ENCODE results near the gene CLDN12.
"Not testable (repeated sequence)": the region's sequence is repeated elsewhere in the genome, so short reads cannot be mapped to it uniquely, and the experiment has no call there.

The CLDN12 gene

DNA sequence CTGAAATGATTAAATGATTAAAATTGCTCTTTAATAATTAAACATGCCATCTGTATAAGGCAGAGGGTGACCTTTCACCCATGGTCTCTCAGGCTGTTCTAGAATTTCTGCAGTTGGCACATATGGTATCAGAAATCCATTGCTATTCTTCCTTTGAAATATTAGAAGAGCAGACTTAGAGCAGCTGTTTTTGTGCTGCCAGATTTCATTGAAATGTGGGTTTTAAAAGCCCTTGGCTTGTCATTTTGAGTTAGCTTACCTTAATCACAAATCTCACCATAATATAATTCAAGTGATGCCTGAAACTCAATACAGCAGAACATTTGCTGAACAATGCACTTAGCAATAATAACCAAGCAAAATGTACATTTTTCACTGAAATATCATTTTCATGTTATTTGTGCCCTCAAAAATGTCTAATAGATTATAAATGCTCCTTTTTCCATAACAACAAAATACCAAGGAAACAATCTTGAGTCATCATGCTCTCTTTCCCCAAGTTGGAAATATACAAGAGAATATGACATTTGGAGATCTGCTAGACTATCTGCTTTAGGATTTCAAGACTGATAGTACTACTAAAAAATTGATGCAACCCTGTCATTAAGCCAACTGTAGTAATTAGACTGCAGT is 50.1 kb downstream of the CLDN12 start:
- TF ChIP-seq, protein P1, sequence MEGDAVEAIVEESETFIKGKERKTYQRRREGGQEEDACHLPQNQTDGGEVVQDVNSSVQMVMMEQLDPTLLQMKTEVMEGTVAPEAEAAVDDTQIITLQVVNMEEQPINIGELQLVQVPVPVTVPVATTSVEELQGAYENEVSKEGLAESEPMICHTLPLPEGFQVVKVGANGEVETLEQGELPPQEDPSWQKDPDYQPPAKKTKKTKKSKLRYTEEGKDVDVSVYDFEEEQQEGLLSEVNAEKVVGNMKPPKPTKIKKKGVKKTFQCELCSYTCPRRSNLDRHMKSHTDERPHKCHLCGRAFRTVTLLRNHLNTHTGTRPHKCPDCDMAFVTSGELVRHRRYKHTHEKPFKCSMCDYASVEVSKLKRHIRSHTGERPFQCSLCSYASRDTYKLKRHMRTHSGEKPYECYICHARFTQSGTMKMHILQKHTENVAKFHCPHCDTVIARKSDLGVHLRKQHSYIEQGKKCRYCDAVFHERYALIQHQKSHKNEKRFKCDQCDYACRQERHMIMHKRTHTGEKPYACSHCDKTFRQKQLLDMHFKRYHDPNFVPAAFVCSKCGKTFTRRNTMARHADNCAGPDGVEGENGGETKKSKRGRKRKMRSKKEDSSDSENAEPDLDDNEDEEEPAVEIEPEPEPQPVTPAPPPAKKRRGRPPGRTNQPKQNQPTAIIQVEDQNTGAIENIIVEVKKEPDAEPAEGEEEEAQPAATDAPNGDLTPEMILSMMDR (IDR thresholded peaks at IDR 0.05; ENCODE audit: control insufficient read depth, insufficient read depth, low read depth, low read length, missing control alignments): no peak
- no peak overlapping the region for H3K4me3 ChIP-seq (ENCODE audit: control insufficient read depth, low read depth, low read length)
- DNase-seq (ENCODE audit: low read depth): no peak

DNA sequence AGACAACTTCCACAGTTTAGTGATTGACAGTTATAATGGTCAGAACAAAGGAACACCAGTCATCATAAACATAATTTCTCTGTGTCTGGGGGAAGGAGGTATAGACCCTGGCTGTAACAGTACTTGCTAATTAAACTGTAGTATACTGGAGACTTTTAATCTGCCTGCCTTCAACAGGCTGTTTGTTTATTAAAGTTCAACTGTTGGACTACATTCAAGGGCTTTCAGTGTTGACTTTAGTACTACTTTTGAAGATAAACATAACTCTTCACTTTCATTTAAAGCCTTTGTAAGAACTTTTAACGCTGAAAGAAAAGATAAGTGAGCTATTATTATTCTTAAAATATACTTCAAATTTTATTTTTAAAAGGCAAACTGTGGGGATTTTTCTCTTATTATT is 50.7 kb downstream of the CLDN12 start:
- TF ChIP-seq, protein P1 (IDR thresholded peaks at IDR 0.05; ENCODE audit: control insufficient read depth, insufficient read depth, low read depth, low read length, missing control alignments): no peak

DNA sequence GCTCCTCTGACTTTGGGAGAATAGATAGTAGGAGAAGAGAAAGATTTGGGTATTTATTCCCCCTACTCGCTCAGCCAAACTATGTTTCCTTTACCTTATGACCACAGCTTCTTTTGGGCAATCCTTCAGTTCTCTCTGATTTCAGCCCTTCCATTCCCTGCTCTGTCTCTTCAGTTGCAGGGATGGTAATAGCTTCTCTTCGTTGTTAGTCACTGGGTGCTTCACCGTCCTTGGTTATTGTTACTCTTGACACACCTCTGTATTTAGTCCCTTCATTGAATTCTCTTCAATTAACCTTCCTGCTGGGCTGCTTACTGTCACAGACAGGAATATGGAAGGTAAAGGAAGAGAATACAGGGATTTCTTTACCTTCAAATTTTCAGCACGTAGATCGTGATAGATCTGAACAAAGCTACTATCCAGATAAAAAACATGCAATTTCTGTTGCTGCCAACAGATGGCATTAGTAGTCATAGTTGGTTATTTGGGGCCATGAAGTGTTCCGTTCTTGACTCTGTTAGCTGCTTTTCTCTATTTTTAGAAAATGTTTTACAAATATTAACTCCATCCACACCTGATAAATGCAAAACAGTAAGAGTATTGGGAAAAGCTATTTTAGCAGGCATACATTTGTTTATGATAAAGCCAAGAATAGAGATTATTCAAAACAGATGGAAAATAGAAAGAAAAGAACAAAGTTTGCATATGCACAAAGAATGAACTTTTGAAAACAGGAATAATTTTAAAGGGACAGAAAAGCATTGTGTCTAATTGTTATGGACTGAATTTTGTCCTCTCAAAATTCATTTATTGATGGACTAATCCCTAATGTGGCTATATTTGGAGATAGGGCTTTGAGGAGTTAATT is 52.1 kb downstream of the CLDN12 start:
- no peak for DNase-seq (ENCODE audit: low read depth)
- TF ChIP-seq, protein P1 (IDR thresholded peaks at IDR 0.05; ENCODE audit: control insufficient read depth, insufficient read depth, low read depth, low read length, missing control alignments): peak; percentile 63
- peak overlapping the region; percentile 25 for H3K4me3 ChIP-seq (ENCODE audit: control insufficient read depth, low read depth, low read length)

More for the DNA sequence above, 50.7 kb downstream of the CLDN12 start:
- H3K4me3 ChIP-seq (ENCODE audit: control insufficient read depth, low read depth, low read length): no peak overlapping the region
- no peak for DNase-seq (ENCODE audit: low read depth)

DNA sequence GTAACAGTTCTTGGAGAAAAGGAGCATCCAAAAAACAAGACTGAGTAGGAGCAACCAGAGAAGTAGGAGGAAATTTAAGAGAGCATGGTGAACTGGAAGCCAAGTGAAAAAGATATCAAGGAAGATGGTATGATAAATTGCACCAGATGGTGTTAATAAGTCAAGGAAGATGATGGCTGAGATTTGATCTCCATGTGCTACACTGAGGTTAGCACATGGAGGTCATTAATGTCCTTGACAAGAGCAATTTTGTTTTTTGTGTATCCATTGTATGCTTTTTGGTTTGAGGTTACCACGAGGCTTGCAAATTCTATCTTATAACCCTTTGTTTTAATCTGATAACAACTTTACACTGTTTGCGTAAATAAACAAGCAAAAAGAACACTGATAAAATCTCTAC is 54.8 kb downstream of the CLDN12 start:
- TF ChIP-seq, protein P1 (IDR thresholded peaks at IDR 0.05; ENCODE audit: control insufficient read depth, insufficient read depth, low read depth, low read length, missing control alignments): no peak
- H3K4me3 ChIP-seq (ENCODE audit: control insufficient read depth, low read depth, low read length): no peak overlapping the region
- DNase-seq (ENCODE audit: low read depth): no peak

DNA sequence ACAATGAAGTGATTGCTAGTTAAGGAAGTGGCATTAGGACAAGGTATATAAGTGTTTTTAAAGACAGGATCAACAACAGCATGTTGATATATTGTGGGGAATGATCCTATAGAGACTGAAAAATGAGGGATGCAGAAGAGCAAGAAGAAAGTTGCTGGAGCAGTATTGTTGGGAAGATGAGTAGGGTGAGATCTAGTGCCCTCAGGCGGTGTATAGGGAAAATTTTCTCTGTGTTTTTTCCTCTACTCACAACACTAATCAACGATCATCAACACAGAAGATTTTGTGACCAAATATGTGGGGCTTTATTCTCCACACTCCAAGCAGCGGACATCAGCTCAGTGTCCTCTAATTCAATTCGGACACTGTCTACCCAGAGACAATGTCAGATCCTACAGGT is 56.6 kb downstream of the CLDN12 start:
- DNase-seq (ENCODE audit: low read depth): no peak
- no peak overlapping the region for H3K4me3 ChIP-seq (ENCODE audit: control insufficient read depth, low read depth, low read length)
- TF ChIP-seq, protein P1 (IDR thresholded peaks at IDR 0.05; ENCODE audit: control insufficient read depth, insufficient read depth, low read depth, low read length, missing control alignments): peak; percentile 10

DNA sequence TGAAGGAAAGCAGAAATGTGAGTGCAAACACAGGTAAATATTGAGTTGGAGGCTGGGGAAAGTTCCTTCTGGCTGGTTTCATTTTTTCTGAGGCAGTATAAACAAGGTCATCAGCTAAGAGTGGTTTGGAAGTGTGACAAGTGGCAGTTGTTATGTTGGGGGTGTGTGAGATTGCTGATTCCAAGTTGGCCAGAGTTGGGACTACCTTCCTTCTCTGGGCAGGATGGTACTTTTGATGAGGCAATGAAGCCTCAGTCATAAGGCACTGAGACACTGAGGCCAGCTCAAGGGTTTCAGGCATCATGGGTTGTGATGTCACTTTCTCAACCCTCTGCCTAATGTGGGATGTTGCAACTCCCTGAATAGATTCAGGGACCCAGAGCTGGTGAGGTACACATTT is 58.0 kb downstream of the CLDN12 start:
- TF ChIP-seq, protein P1 (IDR thresholded peaks at IDR 0.05; ENCODE audit: control insufficient read depth, insufficient read depth, low read depth, low read length, missing control alignments): no peak
- no peak overlapping the region for H3K4me3 ChIP-seq (ENCODE audit: control insufficient read depth, low read depth, low read length)
- no peak for DNase-seq (ENCODE audit: low read depth)

DNA sequence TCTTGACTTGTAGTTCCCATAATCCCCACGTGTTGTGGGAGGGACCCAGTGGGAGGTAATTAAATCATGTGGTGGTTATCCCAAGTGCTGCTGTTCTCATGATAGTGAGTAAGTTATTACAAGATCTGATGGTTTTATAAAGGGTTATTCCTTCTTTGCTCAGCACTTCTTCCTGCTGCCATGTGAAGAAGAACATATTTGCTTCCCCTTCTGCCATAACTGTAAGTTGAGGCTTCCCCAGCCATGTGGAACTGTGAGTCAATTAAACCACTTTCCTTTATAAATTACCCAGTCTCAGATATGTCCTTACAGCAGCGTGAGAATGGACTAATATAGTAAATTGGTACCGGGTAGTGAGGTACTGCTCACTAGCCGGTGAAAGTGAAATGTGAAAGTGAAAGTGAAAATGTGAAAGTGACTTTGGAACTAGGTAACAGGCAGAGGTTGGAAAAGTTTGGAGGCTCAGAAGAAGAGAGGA is 59.9 kb downstream of the CLDN12 start:
- H3K4me3 ChIP-seq (ENCODE audit: control insufficient read depth, low read depth, low read length); DNase-seq (ENCODE audit: low read depth): not testable (repeated sequence)
